ENCODE data around the gene CLIP3.

CLIP3 gene

GRCh38 chr19:35978271-35978670 lies 54.4 kb downstream of the CLIP3 start:
- no peak for DNase-seq (ENCODE audit: low read depth)

- no peak for DNase-seq (ENCODE audit: low read depth)
Measured at GRCh38 chr19:35977446-35978222, 55.0 kb downstream of the CLIP3 start.

GRCh38 chr19:35975608-35976214 lies 57.0 kb downstream of the CLIP3 start:
- DNase-seq (ENCODE audit: low read depth) = no peak

GRCh38 chr19:35973487-35973886 lies 59.2 kb downstream of the CLIP3 start:
- no peak for DNase-seq (ENCODE audit: low read depth)

- DNase-seq (ENCODE audit: low read depth) = no peak
Measured at GRCh38 chr19:35966771-35967170, 65.9 kb downstream of the CLIP3 start.
